Neural progenitor cell (in vitro differentiated cells): ENCODE results near the gene AURKAIP1.

ENCODE experiments used
- CTCF ChIP-seq: fragments of 200-600 bp; sonication (generic); IDR thresholded peaks from 2 replicates; pipeline ENCODE4 v1.5.1; 2017; ENCODE audit warnings: antibody characterized with exemption, mild to moderate bottlenecking
- EZH2 ChIP-seq: fragments of 200-600 bp; sonication (generic); IDR thresholded peaks from 2 replicates; pipeline ENCODE4 v1.6.1; 2017; ENCODE audit warnings: antibody characterized with exemption, mild to moderate bottlenecking, moderate library complexity
- EZH2phosphoT487 ChIP-seq: fragments of 200-600 bp; sonication (generic); IDR thresholded peaks from 2 replicates; pipeline ENCODE4 v1.6.1; 2017; ENCODE audit warnings: antibody characterized with exemption

DNA sequence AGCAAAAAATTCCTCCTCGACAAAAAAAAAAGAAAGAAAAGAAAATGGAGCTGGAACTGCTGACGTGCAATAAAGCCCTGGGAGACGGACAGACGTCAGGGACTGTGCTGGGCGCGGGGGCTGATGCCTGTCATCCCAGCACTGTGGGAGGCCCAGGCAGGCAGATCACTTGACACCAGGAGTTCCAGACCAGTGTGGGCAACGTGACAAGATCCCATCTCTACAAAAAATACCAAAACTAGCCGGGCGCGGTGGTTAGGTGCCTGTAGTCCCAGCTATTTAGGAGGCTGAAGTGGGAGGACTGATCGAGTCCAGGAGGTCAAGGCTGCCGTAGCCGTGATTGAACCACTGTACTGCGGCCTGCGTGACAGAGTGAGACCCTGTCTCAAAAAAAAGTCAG lies 49.7 kb upstream of the AURKAIP1 start:
- TF ChIP-seq EZH2phosphoT487: no peak
- no peak for TF ChIP-seq CTCF
- TF ChIP-seq EZH2: no peak
